Heart left ventricle (tissue), 13 donors: ENCODE results near the gene CARD10.

Experiments
- POLR2A ChIP-seq, 2 donors: fragments of 450-650 bp; IDR thresholded peaks; one replicate each; pipeline ENCODE4 v1.6.1; 2017; ENCODE audit warnings: antibody characterized with exemption in 2 of 2, mild to moderate bottlenecking in 2 of 2, moderate library complexity in 2 of 2
- TF ChIP-seq, protein P1 (sequence below), 12 donors: fragments of 200-600 bp; sonication (generic) in 4 of 12; IDR thresholded peaks; one replicate each; pipeline versions ENCODE4 v1.5.0 to v1.8.0; 2018 to 2022; ENCODE audit warnings: antibody characterized with exemption in 12 of 12, mild to moderate bottlenecking in 5 of 12
- donor health status: ischemic (EF 13 %, LVEDD 7.1; RV severe dilation, severe dysfunction).
- donor health status: DM: no; HTN: yes; CAD: no.
- donor health status: DM: no; HTN: no; CAD: no.
- donor health status: ischemic (EF 25% LVEDD 6.9; RV normal size, moderate dysfunction).
- donor health status: ischemic (EF 25% LVEDD 5.7; RV mildly dilated, moderate dysfunction).
- donor health status: ischemic (EF 35%, LVEDD 5.7; RV mildly dilated, moderate dysfunction).
- donor health status: nonischemic (EF 11% LVEDD 7.7; RV severe dilation, severe dysfunction).
- donor health status: DM: yes; HTN: yes; CAD: no.
- donor health status: PGD.
- donor health status: ischemic (EF 29% LVEDD 5.4; RV normal size, mild dysfunction).
- donor health status: nonischemic (EF 23%, LVEDD 6.1; RV moderate dilation, normal function).

- TF ChIP-seq, protein P1, sequence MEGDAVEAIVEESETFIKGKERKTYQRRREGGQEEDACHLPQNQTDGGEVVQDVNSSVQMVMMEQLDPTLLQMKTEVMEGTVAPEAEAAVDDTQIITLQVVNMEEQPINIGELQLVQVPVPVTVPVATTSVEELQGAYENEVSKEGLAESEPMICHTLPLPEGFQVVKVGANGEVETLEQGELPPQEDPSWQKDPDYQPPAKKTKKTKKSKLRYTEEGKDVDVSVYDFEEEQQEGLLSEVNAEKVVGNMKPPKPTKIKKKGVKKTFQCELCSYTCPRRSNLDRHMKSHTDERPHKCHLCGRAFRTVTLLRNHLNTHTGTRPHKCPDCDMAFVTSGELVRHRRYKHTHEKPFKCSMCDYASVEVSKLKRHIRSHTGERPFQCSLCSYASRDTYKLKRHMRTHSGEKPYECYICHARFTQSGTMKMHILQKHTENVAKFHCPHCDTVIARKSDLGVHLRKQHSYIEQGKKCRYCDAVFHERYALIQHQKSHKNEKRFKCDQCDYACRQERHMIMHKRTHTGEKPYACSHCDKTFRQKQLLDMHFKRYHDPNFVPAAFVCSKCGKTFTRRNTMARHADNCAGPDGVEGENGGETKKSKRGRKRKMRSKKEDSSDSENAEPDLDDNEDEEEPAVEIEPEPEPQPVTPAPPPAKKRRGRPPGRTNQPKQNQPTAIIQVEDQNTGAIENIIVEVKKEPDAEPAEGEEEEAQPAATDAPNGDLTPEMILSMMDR (IDR thresholded peaks at IDR 0.05), result no peak
- no peak for TF ChIP-seq POLR2A (IDR thresholded peaks at IDR 0.05)
These were observed 64.1 kb downstream of the CARD10 start for GRCh38 chr22:37454857-37455686.
